Neural progenitor cell (in vitro differentiated cells): ENCODE data around the gene ZNF516. TPM values are rescaled to one million over a fixed set of nuclear protein-coding genes. Genes with fewer than 3 reads are reported as not detected.

Experiments
- DNase-seq: peaks from one replicate; pipeline ENCODE4 v3.0.0-alpha.2; 2016; ENCODE audit warnings: low spot score
- H2AFZ ChIP-seq: fragments of 200-600 bp; sonication (generic); replicated peaks from 2 replicates; pipeline ENCODE4 v1.6.1; 2016; ENCODE audit warnings: antibody characterized with exemption
- H3F3A ChIP-seq: fragments of 200-600 bp; sonication (generic); 2 replicates; pipeline ENCODE4 v1.6.1; 2016; ENCODE audit warnings: antibody characterized with exemption, low read depth
- H3K27ac ChIP-seq: fragments of 200-600 bp; sonication (generic); 2 replicates; pipeline ENCODE4 v1.5.1; 2016; ENCODE audit warnings: mild to moderate bottlenecking
- H3K27me3 ChIP-seq: fragments of 200-600 bp; sonication (generic); 2 replicates; pipeline ENCODE4 v1.6.1; 2016; ENCODE audit warnings: mild to moderate bottlenecking, moderate library complexity
- H3K36me3 ChIP-seq: fragments of 200-600 bp; sonication (generic); 2 replicates; pipeline ENCODE4 v1.5.1; 2016
- H3K4me1 ChIP-seq: fragments of 200-600 bp; sonication (generic); 2 replicates; pipeline ENCODE4 v1.6.1; 2016; ENCODE audit warnings: mixed run types
- H3K4me2 ChIP-seq: fragments of 200-600 bp; sonication (generic); 2 replicates; pipeline ENCODE4 v1.6.1; 2016
- H3K4me3 ChIP-seq: fragments of 200-600 bp; sonication (generic); 2 replicates; pipeline ENCODE4 v1.5.1; 2016
- H3K79me2 ChIP-seq: fragments of 200-600 bp; sonication (generic); 2 replicates; pipeline ENCODE4 v1.6.1; 2016; ENCODE audit warnings: low read depth
- H3K9ac ChIP-seq: fragments of 200-600 bp; sonication (generic); 2 replicates; pipeline ENCODE4 v1.6.1; 2016
- H3K9me3 ChIP-seq: fragments of 200-600 bp; sonication (generic); 2 replicates; pipeline ENCODE4 v1.5.1; 2016; ENCODE audit warnings: low read depth
- H4K20me1 ChIP-seq: fragments of 200-600 bp; sonication (generic); 2 replicates; pipeline ENCODE4 v1.6.1; 2016; ENCODE audit warnings: low read depth
- H3K27ac Mint-ChIP-seq: 3 replicates; pipeline ENCODE4 v1.8.0; 2021; ENCODE audit warnings: mixed read lengths
- H3K27me3 Mint-ChIP-seq: 2 replicates; pipeline ENCODE4 v1.8.0; 2022; ENCODE audit warnings: low read depth, mild to moderate bottlenecking, inconsistent platforms, moderate library complexity, mixed read lengths; ENCODE audit not compliant: insufficient read depth
- H3K36me3 Mint-ChIP-seq: 3 replicates; pipeline ENCODE4 v1.8.0; 2021; ENCODE audit warnings: mixed read lengths
- H3K4me1 Mint-ChIP-seq: 3 replicates; pipeline ENCODE4 v1.8.0; 2021; ENCODE audit warnings: mixed read lengths
- H3K4me3 Mint-ChIP-seq: 3 replicates; pipeline ENCODE4 v1.8.0; 2021; ENCODE audit warnings: mild to moderate bottlenecking, moderate library complexity, mixed read lengths
- H3K9me3 Mint-ChIP-seq: 3 replicates; pipeline ENCODE4 v1.8.0; 2020; ENCODE audit warnings: mixed read lengths
- EZH2 ChIP-seq: fragments of 200-600 bp; sonication (generic); IDR thresholded peaks from 2 replicates; pipeline ENCODE4 v1.6.1; 2017; ENCODE audit warnings: antibody characterized with exemption, mild to moderate bottlenecking, moderate library complexity
- EZH2phosphoT487 ChIP-seq: fragments of 200-600 bp; sonication (generic); IDR thresholded peaks from 2 replicates; pipeline ENCODE4 v1.6.1; 2017; ENCODE audit warnings: antibody characterized with exemption
- total RNA-seq: library from RNA; depleted of rRNA; stranded (reverse); fragments of >200 nt; gene quantifications from 2 replicates; pipeline ENCODE4 v1.2.3, GENCODE V29; 2015; ENCODE audit warnings: low replicate concordance
- TF ChIP-seq, protein P1 (sequence below): fragments of 200-600 bp; sonication (generic); IDR thresholded peaks from 2 replicates; pipeline ENCODE4 v1.5.1; 2017; ENCODE audit warnings: antibody characterized with exemption, mild to moderate bottlenecking

The ZNF516 gene
- total RNA-seq, 1 donor from 2014 or later, result 45.5 TPM

DNA sequence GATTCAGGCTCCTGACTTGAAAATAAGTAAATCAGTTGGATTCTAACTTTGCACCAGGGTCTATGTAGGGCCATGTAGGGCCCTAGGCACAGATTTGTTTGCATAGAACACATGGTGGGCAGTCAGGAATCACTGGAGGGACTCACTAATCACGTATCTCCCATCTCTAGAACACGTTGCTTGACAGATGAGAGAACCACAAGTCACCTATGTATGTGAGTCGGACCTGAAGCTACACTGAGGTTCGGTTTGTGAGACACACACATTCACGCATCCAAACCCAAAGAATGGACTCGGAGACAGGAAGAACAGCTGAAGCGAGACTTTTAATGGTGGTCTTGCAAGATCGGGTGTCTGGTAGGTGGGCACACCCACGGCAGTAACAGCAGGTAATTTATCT lies 157.0 kb downstream of the ZNF516 start:
- H3K36me3 Mint-ChIP-seq, result peaks cover 2% of the 10 kb centered on the region
- DNase-seq, result no peak
- no peaks in the 10 kb centered on the region for H3K4me1 Mint-ChIP-seq
- peaks cover 7% of the 10 kb centered on the region for H3K9me3 Mint-ChIP-seq
- Histone ChIP-seq H3K9ac (no peak overlapping the region), H3K4me2 (no peak overlapping the region), H4K20me1 (no peaks in the 10 kb centered on the region), H3F3A (no peaks in the 10 kb centered on the region), H3K27ac (no peak overlapping the region), H3K9me3 (no peaks in the 10 kb centered on the region), H3K79me2 (no peaks in the 10 kb centered on the region), H3K4me3 (no peak overlapping the region), H2AFZ (no peak overlapping the region), H3K36me3 (no peaks in the 10 kb centered on the region), H3K4me1 (no peaks in the 10 kb centered on the region), H3K27me3 (no peaks in the 10 kb centered on the region)
- H3K27ac Mint-ChIP-seq, result no peak overlapping the region
- no peak for TF ChIP-seq EZH2
- TF ChIP-seq EZH2phosphoT487, result no peak
- TF ChIP-seq, protein P1, sequence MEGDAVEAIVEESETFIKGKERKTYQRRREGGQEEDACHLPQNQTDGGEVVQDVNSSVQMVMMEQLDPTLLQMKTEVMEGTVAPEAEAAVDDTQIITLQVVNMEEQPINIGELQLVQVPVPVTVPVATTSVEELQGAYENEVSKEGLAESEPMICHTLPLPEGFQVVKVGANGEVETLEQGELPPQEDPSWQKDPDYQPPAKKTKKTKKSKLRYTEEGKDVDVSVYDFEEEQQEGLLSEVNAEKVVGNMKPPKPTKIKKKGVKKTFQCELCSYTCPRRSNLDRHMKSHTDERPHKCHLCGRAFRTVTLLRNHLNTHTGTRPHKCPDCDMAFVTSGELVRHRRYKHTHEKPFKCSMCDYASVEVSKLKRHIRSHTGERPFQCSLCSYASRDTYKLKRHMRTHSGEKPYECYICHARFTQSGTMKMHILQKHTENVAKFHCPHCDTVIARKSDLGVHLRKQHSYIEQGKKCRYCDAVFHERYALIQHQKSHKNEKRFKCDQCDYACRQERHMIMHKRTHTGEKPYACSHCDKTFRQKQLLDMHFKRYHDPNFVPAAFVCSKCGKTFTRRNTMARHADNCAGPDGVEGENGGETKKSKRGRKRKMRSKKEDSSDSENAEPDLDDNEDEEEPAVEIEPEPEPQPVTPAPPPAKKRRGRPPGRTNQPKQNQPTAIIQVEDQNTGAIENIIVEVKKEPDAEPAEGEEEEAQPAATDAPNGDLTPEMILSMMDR, result no peak
- no peaks in the 10 kb centered on the region for H3K27me3 Mint-ChIP-seq
- no peak overlapping the region for H3K4me3 Mint-ChIP-seq

DNA sequence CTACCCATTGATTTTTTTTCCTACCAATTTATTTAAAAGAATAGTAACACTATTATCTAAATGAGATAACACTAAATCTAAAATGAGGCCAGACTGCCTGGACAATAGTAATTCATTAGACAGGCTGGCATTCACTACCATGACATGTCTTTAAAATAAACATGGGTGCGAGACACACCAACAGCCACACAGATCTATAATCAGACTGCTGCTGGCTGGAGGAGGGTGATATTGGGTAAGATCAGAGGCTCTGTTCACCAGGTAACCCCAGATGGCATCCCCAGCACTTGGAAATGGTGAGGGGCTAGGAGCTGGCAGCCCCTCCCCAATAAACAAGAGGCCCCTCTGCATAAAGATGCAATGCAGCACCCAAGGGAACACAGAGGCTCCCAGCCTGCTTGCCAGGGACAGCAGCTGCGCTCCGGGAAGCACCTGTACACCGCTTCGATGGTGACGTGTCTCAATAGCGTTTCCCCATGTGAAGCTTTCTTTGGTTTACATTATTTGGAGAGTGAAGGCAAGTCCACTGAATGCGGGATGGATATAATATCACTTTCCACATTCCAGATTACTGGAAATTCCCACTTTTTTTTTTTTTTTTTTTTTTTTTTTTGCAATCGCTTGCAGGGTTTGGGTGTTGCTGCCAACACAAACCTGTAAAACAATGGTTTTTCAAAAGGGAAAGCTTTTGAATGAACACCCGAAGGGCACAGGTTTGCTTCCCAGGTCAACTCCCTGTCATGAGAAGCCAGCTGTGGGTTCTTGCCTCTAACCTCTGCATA lies 159.0 kb downstream of the ZNF516 start:
- H3K36me3 ChIP-seq, result no peaks in the 10 kb centered on the region
- H3F3A ChIP-seq, result no peaks in the 10 kb centered on the region
- no peak overlapping the region for H3K4me3 Mint-ChIP-seq
- no peaks in the 10 kb centered on the region for H3K79me2 ChIP-seq
- TF ChIP-seq EZH2phosphoT487 (no peak), EZH2 (no peak)
- TF ChIP-seq, protein P1, result no peak
- H3K27ac ChIP-seq, result no peak overlapping the region
- H3K4me1 ChIP-seq, result no peaks in the 10 kb centered on the region
- peaks cover 15% of the 10 kb centered on the region for H3K9me3 Mint-ChIP-seq
- H3K4me3 ChIP-seq, result no peak overlapping the region
- H4K20me1 ChIP-seq, result no peaks in the 10 kb centered on the region
- no peaks in the 10 kb centered on the region for H3K4me1 Mint-ChIP-seq
- no peak overlapping the region for H3K27ac Mint-ChIP-seq
- H3K4me2 ChIP-seq, result no peak overlapping the region
- no peak overlapping the region for H2AFZ ChIP-seq
- no peaks in the 10 kb centered on the region for H3K27me3 ChIP-seq
- H3K36me3 Mint-ChIP-seq, result peaks cover 2% of the 10 kb centered on the region
- H3K9ac ChIP-seq, result no peak overlapping the region
- no peaks in the 10 kb centered on the region for H3K9me3 ChIP-seq
- H3K27me3 Mint-ChIP-seq, result no peaks in the 10 kb centered on the region
- no peak for DNase-seq

DNA sequence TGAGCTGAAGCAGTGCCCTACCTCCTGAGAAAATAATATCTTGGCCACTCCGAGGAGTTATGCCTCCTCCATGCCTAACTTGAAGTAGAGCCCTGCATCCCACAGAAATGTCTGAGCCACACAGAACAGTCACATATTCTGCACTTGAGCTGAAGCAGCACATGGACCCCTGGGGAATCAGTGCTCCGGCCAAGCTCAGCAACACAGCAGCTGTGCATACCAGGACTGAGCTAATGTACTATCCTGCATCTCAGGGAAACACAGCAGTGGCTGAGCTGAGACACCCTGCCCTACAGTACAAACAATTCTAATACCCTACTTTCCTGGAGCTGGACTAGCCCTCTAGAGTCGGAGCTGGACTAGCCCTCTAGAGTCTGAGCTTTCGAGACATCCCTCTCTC lies 166.9 kb downstream of the ZNF516 start:
- H3F3A ChIP-seq, result no peaks in the 10 kb centered on the region
- no peaks in the 10 kb centered on the region for H4K20me1 ChIP-seq
- DNase-seq, result no peak
- no peak overlapping the region for H2AFZ ChIP-seq
- no peaks in the 10 kb centered on the region for H3K9me3 ChIP-seq
- no peak overlapping the region for H3K9ac ChIP-seq
- H3K4me1 ChIP-seq, result no peaks in the 10 kb centered on the region
- H3K36me3 ChIP-seq, result no peaks in the 10 kb centered on the region
- Mint-ChIP-seq H3K4me1 (no peaks in the 10 kb centered on the region), H3K27ac (no peak overlapping the region), H3K27me3 (no peaks in the 10 kb centered on the region), H3K36me3 (no peaks in the 10 kb centered on the region), H3K4me3 (no peak overlapping the region), H3K9me3 (peaks cover 15% of the 10 kb centered on the region)
- H3K4me2 ChIP-seq, result no peak overlapping the region
- H3K27ac ChIP-seq, result no peak overlapping the region
- H3K4me3 ChIP-seq, result no peak overlapping the region
- no peaks in the 10 kb centered on the region for H3K79me2 ChIP-seq
- TF ChIP-seq EZH2phosphoT487 (no peak), EZH2 (no peak)
- TF ChIP-seq, protein P1, result no peak
- no peaks in the 10 kb centered on the region for H3K27me3 ChIP-seq
